ENCODE data around the gene CIPC.

CIPC gene, protein sequence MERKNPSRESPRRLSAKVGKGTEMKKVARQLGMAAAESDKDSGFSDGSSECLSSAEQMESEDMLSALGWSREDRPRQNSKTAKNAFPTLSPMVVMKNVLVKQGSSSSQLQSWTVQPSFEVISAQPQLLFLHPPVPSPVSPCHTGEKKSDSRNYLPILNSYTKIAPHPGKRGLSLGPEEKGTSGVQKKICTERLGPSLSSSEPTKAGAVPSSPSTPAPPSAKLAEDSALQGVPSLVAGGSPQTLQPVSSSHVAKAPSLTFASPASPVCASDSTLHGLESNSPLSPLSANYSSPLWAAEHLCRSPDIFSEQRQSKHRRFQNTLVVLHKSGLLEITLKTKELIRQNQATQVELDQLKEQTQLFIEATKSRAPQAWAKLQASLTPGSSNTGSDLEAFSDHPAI

DNA sequence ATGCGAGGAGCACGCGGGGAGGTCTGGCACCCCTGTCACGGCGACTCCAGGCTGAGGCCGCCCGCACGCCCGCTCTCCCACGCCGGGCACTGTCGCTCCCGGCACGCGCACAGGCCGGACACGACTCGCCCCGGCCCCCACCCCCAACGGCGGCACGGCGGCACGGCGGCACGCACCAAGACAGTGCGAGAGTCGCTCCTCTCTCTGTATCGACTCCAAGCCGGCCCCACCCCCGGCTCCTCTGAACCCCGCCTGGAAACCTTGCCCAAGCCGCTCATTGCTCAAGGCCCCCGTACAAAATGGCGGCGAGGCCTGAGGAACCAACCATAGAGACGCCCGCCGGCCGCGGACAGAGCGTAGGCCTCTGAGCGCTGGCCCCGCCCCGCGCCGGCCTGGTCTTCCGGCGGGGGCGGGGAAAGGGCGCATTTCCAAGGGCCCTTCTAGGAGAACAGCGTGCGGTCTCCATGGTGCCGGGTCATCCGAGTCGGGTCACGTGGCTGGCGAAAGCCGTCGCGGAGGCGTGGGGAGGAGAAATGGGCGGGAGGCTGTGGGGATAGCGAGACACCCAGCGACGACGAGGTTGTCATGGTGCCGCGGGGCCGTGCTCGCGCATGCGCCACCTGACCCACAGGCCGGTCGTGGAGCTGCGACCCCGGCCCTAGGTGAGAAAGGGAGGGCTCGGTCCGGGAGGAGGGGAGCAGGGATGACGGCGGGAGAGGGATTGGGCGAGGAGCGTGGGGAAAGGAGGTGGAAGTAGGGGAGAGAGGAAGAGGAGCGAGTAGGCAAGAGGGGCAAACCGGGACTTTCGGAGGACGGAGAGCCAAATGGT lies at the start of gene CIPC:
Gene CIPC, plus strand, starts transcription at position 559 of the 829 bp plus-strand sequence. CDS start 7,451 bp downstream, outside the sequence.
- peak; percentile 98 to 99 for DNase-seq (ENCODE audit: low read depth in 2 of 2)

DNA sequence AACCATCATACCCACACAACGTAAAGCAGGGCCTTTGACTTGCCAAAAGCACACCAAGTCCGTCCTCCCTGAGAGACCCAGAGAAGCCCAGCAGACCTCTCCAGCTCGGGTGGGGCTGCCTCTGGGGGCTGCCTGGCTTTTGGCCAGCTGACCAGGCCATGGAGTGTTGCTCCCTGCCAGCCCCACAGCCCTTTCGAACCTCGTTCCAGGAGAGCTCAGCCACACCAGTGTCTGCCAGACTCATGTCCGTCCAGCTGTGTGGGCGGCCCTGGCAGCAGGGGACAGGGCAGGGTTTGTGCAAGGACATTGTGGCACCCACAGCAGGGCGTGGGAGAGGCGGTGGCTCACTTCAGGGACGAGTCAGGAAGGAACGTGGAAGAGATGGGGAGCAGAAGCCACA lies 46.9 kb upstream of the CIPC start:
- DNase-seq (ENCODE audit: low read depth in 2 of 2): no peak

DNA sequence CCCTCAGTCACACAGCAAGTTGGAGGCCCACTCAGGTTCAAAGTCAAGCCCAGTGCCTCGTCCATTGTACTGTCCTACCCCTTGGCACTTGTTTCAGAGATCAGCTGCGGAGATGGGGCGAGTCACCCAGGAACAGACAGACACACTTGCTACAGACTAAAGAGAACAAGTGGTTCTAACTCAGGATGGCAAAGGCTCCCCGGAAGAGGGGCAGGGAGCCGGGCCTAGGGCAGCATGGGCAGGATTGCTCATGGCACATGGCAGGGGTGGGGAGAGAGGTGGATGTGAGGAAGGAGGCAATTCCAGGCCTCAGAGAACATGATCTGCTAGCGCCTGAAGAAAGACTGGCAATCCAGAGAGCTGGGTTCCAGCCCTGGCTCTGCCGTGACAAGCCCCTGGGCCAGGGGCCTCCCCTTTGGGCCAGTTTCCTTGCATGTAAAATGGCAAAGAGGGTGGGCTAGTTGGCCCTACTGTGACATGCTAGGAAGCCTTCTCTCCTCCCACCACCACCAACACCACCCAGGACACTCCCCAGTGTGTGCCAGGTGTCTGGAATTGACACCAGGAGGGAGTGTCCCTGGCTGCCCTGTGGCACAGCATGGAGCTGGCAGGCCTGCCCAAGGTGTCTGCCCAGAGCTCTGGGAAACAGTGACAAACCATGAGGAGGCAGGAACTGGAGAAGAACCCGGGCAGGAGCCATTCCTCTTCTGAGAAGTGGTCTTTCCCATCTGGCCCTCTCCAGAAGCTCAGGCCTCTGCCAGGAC lies 45.6 kb upstream of the CIPC start:
- DNase-seq (ENCODE audit: low read depth in 2 of 2): no peak

DNA sequence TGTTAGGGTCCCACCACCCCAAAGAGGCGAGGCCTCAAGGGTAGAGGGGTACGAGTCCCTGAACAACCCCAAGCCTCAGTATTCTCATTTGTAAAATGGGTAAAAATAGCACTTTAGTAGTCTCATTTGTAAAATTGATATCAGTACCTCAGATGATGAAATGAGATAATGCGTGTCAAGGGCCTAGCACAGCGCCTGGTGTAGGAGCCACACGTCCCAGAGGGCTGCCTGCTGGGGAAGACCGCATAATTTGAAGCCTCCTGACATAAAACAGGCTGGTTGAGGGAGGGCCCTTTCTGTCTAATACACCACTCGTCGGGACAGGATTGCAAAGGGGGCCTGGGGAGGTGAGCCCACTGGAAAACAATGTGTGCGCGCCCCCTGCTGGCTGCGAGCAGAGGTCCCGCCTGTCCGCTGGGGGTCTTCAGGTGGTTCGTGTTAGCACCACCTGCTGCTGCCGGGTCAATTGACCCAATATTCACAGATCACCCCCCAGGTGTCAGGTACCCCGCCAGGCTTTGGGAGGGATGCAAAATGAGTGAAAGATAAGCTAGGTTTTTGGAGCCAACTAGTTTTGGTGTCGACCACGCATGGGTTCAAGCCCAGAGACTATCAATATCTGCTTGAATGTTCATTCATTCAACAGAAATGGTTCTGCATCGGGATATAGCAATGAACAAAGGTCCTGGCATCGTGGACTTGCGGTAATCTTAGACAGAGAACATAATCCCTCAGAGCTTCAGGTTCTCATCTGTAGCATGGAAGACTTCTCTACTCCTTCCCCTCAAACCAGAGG lies 44.8 kb upstream of the CIPC start:
- peak; percentile 59 to 76 for DNase-seq (ENCODE audit: low read depth in 2 of 2)

DNA sequence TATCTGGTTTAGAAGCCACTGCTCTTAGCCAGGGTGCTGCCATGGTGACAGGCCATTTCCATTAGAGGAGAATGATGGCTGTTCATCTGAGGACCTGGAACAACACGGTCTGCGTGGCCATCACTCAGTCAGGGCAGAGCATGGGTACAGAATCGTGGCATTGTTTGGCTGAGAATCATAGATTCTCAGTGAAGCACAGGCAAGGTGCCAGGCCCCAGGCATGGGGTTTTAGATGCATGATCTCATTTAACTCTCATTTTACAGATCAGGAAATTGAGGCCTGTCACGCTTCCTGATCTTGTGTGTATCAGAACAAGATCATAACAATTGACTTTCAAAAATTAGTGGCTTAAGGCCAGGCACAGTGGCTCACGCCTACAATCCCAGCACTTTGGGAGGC lies 42.8 kb upstream of the CIPC start:
- DNase-seq (ENCODE audit: low read depth in 2 of 2): no peak

DNA sequence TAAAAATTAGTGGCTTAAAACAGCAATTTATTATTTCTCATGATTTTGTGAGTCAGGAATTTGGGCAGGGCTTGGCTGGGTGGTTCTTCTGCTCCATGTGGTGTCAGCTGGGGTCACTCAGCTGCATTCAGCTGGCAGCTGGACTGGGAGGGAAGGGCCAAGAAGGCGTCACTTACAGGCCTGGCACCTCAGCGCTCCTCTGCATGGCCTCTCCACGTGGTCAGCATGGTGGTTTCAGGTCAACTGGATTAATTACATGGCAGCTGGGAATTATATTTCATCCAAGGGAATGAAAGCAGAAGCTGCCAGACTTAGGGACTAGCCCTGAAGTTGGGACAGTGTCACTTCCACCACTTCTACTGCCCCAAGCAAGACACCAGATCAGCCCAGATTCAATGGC lies 42.1 kb upstream of the CIPC start:
- no peak for DNase-seq (ENCODE audit: low read depth in 2 of 2)

DNA sequence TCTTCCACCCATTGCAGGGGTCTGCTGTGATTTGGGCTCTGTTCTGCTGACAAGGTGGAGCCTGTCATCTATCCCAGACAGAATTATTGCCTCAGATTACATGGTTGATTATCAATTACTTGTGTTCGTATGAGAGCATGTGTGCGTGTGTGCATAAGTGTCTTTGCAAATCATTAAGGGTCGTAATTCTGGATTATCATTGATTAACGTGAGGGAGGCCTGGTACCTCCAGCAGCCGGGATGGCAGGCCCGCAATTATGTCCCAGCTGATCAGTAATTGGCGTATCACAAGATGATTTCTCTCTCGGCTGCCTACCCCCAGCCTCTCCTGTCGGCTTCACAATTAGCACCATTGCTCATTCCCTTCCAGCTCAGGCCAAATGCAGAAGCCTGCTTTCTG lies 39.9 kb upstream of the CIPC start:
- no peak for DNase-seq (ENCODE audit: low read depth in 2 of 2)

DNA sequence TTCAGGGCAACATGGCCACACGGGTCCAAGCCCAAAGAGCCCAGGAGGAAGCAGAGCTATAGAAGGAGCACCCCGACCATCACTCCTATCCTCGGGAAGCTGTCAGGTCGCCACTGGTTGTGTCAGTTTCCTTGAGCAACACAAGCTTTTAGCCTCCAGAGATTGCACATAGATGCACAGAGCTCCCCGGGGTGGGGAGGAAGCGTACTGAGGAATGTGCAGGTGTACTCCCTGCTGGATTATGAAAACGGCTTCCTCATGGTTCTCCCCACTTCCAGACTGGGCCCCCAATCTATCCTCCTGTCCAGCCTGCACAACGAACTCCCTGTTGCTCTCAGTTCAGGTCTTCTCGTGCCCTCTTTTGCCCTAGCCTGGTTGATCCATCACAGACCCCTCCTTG lies 39.3 kb upstream of the CIPC start:
- no peak for DNase-seq (ENCODE audit: low read depth in 2 of 2)

DNA sequence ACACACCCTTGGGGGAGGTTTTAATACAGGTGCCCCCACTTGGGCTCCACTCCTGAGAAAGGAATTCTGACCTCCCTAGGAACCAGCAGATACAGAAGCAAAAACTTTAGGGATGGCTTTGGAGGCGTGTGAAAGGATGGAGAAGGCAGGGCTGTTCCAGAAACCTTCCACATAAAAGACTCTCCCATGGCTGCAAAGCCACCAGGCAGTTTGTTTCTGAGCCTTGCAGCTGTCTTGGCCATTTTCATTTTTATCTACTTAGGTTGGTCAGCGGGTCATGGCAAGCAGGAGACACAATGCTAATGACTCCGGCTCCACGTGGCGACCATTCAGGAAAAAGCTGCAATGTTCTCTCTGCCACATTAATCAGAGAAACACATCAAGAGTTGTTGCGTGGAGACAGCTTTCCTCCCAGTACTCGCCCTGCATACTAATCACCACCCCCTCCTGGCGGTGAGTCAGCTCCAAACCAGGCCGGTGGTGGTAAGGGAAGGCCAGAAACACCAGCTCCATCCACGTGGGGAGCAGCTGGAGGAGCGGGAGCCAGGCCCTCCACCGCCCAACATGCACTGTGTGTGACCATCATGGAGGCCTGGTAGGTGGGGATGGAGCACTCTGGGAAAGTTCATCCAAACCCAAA lies 38.7 kb upstream of the CIPC start:
- DNase-seq (ENCODE audit: low read depth in 2 of 2): peak in 1 of 2 donors; percentile 34

DNA sequence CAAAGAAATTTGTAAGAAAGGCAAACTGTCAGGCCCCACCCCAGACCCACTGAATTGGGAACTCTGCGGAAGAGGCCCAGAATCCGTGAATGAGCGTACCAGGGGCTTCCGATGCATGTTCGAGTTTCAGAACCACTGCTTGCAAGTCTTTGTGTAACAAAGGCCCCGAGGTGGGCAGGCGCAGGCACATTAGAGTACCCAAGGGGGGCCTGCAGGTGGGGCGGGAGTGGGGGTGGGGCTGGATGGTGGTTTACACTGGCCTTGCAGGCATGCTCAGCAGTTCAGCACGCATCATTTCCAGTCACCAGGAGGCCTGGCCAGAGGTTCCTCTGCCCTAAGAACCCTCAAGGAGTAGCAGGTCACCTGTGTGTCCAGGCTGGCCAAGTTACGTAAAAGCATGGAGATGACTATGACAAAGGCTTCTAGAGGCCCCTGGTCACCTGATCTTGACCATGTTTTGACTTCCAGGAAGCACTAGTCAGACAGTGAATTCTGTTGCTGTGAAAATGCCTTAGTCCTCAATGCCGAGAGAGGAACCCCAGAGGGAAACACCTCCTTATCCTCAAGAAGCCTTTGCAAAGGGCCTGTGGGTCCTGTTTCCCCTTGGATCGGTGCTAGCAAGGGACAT lies 36.3 kb upstream of the CIPC start:
- DNase-seq (ENCODE audit: low read depth in 2 of 2): no peak

DNA sequence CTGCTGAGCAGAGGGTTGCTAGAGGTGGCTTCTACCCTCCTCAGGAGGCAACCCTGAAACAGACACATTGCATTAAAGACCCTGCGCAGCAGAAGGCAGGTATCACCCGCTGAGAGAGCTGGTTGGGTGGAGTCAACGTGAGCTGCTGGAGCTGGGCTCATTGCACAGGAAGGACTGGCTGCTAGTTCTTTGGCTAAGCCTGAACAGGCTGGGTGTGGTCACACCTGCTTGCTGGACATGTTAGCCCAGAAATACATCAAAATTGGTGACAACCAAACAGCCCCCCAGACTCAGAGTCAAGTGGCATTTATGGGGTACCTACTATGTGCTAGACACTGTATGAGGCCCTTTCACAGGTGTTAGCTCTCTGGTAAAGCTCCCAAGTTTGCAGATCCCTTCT lies 35.8 kb upstream of the CIPC start:
- DNase-seq (ENCODE audit: low read depth in 2 of 2): no peak

DNA sequence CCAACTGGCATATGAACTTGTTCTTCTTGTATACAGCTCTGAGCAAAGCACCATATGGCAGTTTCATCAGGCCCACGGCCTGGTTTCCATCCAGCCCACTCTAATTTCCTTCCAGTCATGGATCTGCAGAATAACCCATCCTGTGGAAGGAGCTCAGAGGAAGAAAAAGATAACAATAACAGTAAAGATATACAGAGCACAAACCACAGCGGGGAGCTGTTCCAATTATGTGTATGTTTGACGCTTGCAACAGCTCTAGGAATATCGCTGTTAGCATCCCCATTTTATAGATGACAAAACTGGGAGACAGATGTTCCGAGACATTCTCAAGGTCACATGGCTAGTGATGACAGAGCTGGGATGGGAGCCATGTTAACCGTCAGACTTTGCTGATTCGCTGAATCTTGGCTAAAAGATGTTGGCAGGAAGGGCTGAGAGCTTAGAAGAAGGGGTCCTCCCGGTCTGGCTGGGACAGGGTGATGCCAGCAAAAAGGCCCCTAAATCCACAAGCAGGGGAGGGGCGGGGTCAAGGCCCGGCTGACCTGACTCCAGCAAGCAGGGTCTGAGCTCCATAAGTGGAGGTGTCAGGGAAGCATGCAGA lies 34.4 kb upstream of the CIPC start:
- no peak for DNase-seq (ENCODE audit: low read depth in 2 of 2)

DNA sequence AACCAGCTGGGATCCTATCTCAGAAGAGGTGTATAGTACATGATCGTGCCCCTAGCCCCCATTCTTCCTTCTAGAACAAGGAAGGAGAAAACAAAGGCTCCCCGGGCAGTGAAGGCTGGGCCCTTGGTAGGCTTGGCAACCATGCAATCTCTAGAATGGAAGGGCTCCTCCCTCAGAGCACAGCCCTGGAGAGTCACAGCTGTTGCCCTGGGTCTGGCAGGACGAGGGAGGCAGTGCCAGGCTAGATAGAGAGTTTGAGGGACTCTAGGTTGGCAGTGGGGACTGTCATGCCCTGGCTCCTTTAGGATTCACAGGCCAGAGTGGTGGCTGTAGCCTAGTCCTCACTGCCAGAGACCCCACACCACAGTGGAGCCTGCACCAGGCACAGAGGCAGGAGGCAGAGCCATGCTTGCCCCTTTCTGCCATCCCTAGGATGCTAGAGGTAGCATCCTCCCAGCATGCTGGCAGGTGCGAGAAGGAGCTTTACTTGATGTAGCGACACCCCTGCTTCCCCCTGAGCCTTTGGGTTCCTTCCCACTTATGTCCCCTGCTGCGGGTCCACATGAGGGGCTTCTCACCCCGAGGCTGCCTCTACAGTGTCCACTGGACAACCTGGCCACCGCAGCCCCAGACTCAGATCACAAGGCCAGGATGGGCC lies 33.4 kb upstream of the CIPC start:
- DNase-seq (ENCODE audit: low read depth in 2 of 2): no peak

DNA sequence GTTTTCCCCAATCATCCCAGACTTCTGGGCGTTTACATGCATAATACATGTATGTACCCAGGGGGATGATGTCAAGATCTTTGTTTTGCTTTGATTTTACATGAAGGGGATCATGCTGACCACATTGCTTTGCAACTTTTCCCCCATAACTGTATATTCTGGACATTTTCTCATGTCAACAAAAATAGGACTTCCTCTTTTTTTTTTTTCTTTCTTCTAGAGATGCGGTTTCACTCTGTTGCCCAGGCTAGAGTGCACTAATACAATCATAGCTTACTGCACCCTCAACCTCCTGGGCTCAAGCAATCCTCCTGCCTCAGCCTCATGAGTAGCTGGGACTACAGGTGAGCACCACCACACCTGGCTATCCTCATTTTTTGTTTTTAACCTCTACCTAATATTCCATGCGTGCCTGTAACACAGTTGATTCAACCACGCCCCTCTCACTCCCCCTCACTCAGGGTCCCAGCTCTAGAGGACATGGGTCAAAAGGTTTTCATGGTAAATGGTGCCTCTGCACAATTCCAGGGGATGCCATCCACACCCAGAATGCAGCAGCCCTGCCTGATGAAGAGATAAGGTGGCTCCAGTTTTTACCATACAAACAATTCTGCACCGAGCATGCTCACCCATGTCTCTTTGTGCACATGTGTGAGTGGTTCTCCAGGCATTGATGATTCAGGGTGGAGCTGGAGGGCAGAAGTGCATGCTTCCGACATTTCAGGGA lies 32.0 kb upstream of the CIPC start:
- DNase-seq (ENCODE audit: low read depth in 2 of 2): no peak

DNA sequence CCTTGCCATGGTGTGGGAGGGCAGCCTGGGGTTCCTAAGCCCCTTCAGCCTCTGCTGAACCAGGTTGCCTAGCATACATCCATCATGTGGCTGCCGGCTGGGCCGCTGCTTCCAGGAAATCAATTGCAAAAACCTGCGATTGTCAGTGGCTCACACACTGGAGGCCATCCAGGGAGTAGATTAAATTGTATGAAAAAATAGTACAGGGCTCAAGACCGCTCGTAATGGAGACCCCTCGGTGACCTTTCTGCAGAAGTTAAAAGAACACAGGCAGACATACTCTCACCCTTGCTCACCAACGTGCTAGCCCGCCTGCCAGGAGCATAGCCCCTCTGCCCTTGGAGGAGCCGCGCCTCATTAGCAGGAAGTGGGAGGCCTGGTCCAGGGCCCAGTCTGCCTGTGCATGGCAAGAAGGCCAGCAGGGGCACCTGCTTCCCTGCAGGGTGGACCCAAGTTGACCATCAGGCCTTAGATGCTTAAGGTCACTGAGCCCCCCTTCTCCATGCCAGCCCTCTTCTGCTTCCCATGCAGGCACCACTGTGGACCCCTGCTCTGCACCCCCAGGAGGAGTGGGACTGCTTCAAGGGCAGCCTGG lies 31.4 kb upstream of the CIPC start:
- no peak for DNase-seq (ENCODE audit: low read depth in 2 of 2)

DNA sequence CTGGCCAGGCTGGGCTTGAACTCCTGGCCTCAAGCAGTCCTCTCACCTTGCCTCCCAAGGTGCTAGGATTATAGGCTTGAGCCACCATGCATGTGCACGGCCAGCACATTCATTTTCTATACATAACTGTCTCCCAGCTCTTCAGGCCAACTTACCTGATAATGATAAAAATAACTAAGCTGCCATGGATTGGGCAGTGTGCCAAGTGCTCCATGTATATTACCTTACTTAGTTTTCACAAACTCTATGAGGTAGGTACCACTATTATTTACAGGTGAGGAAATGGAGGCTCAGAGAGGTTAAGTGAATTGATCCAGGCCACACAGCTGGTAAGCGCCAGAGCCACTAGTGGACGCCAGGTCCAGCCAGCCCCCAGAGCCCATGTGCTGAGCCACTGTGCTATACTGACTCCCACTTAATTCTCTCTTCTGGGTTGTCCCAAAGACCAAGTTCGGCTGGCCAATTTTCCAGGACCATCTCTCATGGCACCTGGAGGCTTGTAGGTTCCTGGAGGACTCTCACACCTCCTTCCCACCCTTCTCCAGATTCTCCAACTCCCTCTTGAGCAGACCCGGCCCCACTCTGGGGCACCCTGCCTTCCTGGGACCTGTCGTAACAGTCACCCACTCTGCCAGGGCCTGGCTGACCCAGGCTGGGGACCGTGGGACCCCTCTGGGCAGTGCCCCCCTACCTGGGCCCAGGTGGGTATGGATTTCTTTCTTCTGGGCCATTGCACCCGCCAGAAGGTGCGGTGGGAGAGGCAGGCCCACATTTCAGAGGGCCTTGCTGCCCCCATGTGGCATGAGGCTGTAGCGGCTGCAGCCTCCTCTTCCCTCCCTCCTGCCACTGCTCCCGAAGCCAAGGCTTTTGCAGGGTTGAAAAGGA lies 30.2 kb upstream of the CIPC start:
- peak; percentile 42 to 49 for DNase-seq (ENCODE audit: low read depth in 2 of 2)

DNA sequence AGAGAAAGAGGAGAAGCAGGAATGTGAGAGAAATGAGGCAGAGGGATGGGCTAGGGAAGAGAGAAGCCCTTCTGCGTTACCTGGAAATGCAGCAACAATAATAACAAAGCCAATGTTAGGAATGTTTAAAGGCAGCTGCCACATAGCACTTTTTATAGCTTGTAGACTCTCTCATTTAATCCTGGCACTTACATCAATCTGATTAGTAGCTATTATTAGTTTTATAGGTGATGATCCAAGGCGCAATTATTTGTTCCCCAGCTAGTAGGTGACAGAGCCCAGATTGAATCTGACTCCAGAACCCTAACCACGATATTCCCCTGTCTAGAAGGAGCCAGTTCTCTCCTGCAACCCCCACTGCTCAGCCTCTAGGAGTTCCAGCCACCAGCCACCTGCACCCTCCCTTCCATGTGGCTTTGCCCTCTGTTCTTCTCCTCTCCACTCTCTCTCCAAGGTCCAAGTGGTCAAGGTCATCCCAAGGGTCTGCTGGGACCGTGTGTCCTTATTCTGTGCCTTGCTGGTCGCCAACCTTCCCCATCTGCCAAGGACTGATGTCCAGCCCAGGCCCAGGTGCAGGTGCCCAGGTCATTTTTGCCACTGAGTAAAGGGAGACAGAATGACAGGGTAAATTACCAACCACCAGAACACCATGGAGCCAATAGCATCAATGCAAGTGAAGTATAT lies 29.4 kb upstream of the CIPC start:
- DNase-seq (ENCODE audit: low read depth in 2 of 2): no peak
